GM12865 (cell line): Measurements from ENCODE around the gene OLFM2.

Source experiments
- DNase-seq: peaks from one replicate; pipeline ENCODE4 v3.0.0; 2010; ENCODE audit warnings: low read depth
- H3K4me3 ChIP-seq: 2 replicates; pipeline ENCODE4 v1.5.1; 2011; ENCODE audit warnings: mild to moderate bottlenecking, low read depth, low read length, control low read depth
- CTCF ChIP-seq: IDR thresholded peaks from 2 replicates; pipeline ENCODE4 v1.5.1; 2011; ENCODE audit warnings: low read length, control low read depth, low read depth, inconsistent platforms; ENCODE audit not compliant: insufficient read depth; ENCODE audit errors: missing control alignments

Gene OLFM2

GRCh38 chr19:9943744-9944143 is 7.4 kb upstream of the OLFM2 start:
- H3K4me3 ChIP-seq: no peak overlapping the region
- DNase-seq: no peak
- TF ChIP-seq CTCF: no peak

- TF ChIP-seq CTCF: no peak
- DNase-seq: no peak
- no peak overlapping the region for H3K4me3 ChIP-seq
Observed at GRCh38 chr19:9941671-9942070, 5.4 kb upstream of the OLFM2 start.

- no peak for DNase-seq
- no peak for TF ChIP-seq CTCF
- H3K4me3 ChIP-seq: no peak overlapping the region
Observed at GRCh38 chr19:9941231-9941630, 4.9 kb upstream of the OLFM2 start.

GRCh38 chr19:9940778-9941177 is 4.5 kb upstream of the OLFM2 start:
- no peak for TF ChIP-seq CTCF
- no peak for DNase-seq
- no peak overlapping the region for H3K4me3 ChIP-seq

GRCh38 chr19:9939301-9939913 is 3.1 kb upstream of the OLFM2 start:
- H3K4me3 ChIP-seq: no peak overlapping the region
- no peak for TF ChIP-seq CTCF
- DNase-seq: no peak

GRCh38 chr19:9937001-9937411 is 691 bp upstream of the OLFM2 start:
- no peak for TF ChIP-seq CTCF
- H3K4me3 ChIP-seq: no peak overlapping the region

GRCh38 chr19:9935506-9936325 is 599 bp downstream of the OLFM2 start:
- no peak for DNase-seq
- H3K4me3 ChIP-seq: no peak overlapping the region
- no peak for TF ChIP-seq CTCF

More at GRCh38 chr19:9937001-9937411, 691 bp upstream of the OLFM2 start:
- no peak for DNase-seq
